GM18870 (cell line): ENCODE data around the gene CHST9.
"Not testable (repeated sequence)": the region's sequence is repeated elsewhere in the genome, so short reads cannot be mapped to it uniquely, and the experiment has no call there.

Experiments
- ATAC-seq: cut with Tn5 transposase; IDR thresholded peaks from one replicate; pipeline ENCODE4 v1.9.1; 2021; ENCODE audit warnings: moderate library complexity; ENCODE audit not compliant: unreplicated experiment

Gene CHST9

DNA sequence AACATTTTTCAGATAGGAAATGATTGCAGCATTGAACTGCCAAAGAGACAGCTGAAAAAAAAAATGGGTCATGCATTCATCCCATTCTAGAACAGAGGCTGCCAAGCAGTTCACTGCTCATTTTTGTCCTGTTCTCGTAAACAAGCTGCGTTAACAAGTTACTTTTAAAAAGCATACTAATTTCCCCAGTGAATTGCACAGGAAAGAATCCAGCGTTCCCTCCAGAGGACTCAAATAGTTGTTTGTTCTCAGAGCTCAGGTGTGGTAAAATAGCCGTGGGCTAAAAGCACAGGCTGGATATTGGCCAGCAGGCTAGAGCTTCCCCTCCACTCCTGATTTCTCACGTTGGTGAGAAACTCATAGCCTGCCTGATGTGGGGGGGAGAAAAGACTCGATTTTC lies 243.5 kb downstream of the CHST9 start:
- ATAC-seq, result no peak

DNA sequence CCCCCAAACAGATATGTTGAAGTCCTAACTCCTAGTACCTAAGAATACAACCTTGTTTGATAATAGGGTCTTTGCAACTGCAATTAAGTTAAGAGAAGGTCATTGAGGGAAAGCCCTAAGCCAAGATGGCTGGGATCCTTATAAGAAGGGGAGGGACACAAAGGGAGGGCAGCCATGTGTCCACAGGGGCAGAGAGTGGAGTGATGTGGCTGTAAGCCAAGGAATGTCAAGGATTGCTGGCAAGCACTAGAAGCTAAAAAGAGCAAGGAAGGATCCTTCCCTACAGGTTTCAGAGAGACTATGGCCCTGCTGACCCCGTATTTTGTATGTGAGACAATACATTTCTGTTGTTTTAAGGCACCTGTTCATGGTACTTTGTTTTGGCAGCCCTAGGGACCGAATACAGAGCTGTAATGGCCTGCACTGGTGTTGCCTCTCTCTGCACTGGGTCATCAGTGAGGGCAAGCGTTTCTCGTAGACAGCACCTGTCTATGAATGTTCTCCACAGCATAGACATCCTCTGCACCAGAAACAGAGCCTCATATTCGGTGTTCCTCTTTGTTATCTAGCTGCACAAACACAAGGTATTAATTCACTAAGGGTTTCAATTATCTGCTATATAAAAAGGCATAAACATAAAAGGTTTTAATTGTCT lies 244.2 kb downstream of the CHST9 start:
- no peak for ATAC-seq

DNA sequence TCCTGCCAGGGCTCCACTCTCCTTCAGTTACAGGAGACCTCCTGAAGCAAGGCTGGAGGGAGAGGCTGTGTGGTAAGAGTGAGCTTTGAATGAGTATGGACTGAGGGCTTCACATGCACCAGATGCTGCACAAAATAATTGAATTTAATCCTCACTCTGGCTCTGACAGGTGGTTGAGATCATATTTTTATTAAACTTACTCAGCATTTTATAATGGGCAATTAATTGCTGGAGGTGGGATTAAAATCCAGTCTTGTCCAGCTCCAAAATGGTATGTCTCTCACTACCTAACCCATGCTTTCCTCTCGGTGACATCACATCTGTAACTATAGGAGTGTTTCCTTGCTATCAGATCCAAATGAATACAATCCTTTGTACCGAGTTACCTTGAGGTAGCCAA lies 253.4 kb downstream of the CHST9 start:
- ATAC-seq, result no peak

DNA sequence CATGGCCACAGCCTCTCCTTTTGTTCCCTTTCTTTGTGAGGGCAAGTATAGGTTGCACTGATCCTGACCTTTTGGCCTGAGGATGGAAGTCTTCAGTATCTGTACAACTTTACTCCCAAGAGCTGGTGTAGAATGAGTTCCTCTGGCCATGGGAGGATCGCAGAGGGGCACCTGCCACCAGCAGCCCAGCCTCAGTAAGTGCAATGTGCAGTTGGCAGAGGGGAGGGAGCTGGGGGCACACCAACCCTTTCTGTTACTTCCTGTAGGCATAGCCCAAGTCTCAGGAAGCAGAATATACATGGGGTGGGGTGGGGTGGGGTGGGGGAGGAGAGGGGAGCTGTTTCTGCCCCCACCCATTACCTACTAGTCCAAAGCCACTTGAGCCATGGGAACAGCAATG lies 254.5 kb downstream of the CHST9 start:
- ATAC-seq, result no peak

DNA sequence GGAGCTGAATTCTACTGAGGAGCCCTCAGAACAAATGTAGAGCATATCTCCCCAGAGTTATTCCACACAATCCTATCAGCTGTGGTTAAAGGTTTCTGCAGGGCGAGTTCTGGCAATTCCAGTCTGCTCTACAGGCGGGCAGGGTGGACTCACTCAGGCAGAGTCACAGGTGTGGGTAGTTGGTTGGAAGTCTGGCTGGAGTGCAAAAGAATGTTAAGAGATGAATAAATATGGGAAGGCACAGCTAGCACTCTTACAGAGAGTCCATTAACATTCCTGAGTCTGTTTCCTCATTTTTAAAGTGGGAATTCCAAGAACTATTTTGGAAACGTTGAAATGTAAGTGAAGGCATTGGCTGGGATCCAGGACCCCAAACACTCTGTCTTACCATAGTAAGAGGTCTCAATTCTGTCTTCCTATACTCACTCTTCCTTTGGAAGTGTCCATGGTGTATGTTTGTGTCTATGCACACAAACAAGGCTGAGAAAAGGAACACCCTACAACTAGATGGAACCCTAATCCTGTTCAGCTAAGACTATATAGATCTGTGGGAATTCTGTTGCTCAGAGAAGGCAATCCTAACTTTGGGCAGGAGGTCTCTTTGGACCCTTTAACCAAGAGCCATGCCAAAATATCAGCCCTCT lies 256.3 kb downstream of the CHST9 start:
- no peak for ATAC-seq

DNA sequence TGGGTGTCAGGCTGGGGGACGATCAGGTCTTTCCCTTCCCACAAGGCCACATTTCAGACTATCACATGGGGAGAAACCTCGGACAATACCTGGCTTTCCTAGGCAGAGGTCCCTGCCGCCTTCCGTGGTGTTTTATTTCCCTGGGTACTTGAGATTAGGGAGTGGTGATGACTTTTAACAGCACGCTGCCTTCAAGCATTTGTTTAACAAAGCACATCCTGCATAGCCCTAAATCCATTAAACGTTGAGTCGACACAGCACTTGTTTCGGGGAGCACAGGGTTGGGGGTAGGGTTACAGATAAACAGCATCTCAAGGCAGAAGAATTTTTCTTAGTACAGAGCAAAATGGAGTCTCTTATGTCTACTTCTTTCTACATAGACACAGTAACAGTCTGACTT lies 257.3 kb downstream of the CHST9 start:
- not testable (repeated sequence) for ATAC-seq

DNA sequence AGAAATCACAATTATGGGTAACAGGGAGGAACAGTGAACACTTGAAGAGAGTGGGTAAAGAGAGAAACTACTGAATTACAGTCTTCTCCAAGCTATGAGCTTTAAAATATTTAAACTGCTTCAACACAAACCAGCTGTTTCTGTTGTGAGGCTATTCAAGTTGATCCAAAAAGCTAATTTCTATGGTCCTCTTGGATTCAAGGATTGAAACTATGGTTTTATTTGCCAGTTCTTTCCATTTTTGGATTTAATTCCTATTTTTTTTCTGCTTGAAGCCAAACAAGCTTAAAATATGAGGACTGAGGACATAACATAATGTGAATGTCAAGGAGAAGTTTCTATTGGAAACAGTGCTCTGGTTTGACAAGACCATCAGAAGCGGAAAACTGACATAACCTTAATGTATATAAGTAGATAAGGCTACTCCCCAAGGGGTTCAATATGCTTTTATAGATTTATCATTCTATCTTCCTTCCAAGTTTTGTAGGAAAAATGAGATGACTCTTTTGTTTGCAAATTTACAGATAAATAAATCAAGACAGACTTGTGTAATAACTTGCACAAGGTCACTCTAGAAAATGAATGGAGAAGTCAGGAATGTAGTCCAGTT lies 258.9 kb downstream of the CHST9 start:
- no peak for ATAC-seq

DNA sequence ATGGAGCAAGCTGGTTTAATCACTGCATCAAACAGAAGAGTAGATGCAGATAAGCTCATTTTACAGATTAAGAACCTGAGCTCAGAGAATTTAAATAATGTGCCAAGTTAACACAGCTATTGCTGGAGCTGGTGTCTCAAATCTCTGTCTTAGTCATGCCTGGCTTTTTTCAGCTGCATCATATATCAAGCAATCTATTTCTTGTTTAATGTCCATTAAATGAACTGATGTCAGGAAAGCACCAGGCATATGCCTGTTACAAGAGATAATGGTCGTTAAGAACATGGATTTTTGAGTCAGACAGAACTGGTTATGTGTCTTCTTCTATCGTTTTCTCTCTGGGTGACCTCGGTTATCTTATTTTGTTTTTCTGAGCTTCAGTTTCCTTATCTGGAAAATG lies 259.8 kb downstream of the CHST9 start:
- ATAC-seq, result no peak

DNA sequence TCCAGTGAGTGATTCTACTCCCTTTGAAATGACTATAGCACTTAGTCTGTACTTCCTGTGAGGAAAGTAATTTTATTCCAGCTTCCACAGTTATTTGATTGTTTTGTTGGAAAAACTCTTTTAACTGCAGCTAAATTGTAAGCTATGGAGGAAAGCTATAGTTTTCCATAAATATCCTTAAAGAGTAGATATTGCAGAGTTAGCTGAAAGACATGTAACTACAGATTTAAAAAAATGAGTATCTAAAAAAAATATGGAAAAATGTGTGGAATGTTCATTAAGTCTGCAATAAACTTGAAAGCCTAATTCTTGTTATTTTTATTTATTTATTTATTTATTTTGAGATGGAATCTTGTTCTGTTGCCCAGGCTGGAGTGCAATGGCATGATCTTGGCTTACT lies 262.8 kb downstream of the CHST9 start:
- no peak for ATAC-seq

DNA sequence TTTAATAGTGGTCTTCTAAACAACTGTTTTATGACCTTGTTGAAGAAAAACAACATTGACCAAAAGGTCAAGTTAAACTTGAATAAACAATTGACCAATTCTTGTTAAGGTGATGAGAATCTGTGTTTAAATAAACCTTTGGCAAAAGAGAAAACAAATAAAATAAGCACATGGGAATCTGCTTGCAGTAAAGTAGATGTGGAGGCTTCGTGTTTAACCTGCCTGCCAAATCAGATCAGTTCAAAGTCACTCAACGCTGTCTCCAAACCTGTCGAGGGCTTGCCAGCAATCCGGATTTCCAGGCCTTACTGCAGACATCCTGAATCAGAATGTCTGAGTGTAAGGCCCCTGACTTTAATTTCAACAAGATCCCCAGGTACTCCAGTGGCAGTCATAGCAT lies 264.5 kb downstream of the CHST9 start:
- no peak for ATAC-seq

DNA sequence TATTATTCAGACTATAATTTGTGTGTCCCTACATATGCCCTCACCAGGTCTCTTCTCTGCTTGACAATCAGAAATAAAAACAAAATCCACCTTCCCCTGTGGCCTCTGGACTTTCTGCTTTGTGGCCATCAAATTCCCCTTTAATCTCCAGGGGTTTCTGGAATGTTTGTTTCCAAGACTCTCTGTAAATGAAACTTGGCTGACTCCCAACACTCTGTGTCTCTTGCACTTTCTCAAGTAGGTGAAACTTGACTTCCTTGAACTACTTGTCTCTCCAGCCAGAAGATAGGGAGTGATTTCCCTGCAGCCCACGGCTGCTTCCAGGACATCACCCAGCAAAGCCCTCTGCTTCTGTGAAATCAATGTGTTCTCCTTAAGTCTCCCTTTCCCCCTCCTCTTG lies 265.5 kb downstream of the CHST9 start:
- ATAC-seq, result no peak

DNA sequence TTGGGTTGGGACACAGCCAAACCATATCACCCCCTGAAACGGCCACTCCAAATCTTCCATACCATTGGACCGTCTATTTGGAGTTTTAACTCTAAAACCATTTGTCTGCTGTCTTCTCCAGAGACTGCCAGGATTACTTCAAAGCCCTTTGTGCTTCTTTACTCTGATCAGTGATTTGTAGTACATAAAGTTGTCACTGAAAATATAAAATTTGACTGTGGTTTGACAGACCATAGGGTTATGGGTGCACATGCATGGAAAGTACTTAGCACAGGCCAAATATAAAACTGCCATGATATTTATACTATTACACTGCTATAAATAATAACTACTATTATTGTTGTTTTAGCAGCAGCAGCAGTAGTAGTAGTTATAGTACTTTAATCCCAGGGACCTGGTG lies 265.9 kb downstream of the CHST9 start:
- ATAC-seq, result no peak

DNA sequence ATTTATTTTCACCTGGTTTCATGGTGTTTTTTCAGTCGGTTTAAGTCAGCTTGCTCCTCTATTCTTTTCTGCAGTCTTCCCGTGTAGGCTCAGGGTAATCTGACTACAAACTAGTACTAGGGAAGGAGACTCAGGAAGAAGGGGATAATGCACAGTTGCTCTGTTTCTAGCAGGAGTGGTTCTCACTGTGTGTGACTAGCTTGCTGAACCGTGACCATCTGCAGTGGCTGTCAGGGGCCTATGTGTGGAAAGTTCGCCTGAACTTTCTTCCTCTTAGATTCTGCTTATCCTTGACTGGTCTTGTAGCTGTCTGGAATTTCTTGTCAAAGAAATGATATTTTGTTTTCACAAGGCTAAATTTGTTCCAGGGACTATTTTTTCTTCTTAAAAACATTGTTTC lies 273.3 kb downstream of the CHST9 start:
- ATAC-seq, result no peak

DNA sequence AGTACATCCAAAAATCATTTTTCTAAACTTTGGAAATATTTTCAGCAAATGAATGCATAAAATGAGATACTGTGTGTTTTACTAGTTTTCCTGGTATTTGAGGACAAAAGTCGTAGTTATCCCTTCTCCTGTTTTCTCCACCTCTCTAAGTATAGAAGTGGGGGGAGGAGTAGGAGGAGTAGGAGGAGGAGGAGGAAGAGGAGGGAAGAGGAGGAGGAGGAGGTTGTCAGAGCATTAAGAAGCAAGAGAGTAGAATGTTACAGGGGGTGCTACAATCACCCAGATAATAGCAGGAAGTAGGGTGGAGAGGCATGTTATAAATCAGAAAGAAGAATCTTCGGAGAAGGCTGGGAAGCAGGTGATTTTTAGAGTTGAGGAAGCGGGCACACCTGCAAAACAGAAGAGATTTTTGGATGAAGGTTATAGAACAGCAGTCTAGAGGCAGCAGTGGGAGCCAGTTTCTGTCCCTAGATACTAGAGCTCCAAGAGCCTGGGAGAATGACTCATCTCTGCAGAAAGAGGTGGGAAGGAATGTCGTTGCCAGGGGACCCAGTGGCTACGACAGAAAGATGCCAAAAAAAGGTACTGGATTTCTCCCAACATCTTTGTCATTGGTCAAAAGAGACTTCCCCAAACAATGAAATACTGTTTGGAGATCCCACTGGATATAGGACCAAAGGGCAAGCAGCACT lies 275.4 kb downstream of the CHST9 start:
- ATAC-seq, result no peak

DNA sequence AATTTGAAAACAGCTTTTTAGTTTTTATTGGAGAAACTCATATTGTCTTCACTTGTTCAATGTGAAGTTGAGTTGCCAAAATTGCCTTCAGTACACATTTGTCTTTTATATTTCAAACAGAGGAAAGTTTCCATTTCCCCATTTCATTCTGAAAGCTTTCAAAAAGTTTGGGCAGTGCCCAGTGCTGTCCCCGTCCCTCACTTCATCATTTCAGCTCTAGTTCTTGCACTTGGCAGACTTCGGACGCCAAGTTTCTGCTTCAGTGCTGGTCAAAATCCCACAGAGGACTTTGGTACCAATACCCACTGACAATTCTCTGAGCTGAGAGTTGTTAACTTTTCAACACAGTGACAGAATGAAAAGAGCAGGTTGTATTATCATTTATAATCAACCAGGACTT lies 276.2 kb downstream of the CHST9 start:
- no peak for ATAC-seq

DNA sequence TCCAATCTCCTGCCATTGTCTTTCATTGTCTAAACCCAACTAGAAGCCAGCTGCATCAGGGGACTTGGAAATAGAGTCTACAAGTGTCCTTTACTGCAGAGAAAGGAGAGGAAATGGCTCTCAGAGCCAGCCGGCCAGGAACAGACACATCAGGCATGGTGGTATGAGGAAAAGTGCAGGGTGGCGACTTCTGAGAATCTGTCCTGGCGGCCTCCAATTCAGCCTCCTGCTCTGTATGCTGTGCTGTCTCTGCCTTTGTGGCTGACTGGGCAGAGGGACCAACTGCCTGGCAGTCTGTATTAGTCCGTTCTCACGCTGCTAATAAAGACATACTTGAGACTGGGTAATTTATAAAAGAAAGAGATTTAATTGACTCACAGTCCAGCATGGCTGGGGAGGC lies 282.8 kb downstream of the CHST9 start:
- no peak for ATAC-seq

DNA sequence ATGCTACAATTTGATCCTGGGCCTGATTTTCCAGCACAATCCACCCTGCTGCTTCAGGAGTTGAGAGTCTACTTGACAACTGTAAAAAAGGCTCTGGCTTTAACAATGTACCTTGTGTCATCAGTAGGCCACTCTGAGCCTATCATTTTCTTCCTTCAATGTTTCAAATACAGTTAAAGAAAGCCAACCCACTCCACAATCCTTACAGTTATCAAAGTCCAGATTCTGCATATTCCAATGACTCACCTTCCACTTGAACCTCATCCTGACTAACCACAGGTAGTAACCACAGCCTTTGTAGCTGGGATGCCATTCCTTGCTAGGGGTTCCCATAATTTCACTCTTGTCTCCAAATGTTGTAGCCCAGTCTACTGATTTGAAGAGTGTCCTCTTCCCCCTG lies 284.1 kb downstream of the CHST9 start:
- no peak for ATAC-seq

DNA sequence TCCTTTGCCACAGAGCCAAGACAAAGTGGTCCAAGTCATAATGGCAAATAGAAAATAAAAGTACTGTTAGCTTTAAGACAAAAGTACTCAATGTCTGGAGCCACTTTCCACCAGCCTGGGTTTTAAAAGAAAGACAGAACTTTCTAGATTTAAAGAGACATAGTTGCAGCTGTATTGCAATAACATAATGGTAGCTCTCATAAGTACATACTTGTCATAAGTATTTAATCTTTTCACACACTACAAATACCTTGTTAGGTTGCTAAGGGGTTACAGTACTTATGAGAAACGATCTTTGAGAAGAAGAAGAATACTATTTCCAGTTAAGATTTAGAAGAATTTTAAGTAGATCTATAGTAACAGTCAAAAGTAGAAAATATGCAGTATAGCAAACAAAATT lies 290.7 kb downstream of the CHST9 start:
- no peak for ATAC-seq

DNA sequence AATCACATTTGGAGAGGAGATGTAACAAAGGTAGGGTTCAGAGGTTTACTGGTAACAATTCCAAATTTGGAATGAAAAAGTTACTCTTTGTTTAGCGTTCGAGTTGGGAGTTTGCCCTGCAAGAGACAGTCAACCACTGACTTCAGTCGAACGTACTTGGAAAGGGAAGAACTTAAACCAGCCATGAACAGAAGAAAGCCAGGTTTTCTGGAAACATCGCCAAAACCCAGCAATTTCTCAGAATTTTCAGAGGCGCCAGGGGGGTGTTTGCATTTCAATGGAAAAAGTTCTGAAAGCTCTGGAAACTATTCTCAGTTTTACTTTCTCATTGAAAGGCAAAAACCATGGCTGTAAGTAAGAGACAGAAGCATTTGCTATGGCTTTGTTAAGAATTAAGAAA lies 291.1 kb downstream of the CHST9 start:
- no peak for ATAC-seq

DNA sequence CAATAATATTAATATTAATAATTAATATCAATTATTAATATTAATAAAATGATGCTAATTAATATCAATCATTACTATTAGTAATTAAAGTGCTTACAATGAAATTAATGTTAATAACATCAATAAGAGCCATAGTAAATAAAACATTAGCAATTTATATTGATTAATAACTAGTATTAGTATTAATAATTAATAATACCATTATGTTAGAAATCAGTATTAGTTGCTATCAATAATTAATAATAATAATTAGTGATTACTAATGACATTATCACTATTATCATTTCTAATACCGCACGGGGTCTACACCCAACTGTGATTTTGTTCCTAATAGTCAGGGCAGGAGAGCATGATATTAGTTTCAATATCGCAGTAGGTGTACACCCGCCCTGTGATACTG lies 296.8 kb downstream of the CHST9 start:
- ATAC-seq, result no peak

DNA sequence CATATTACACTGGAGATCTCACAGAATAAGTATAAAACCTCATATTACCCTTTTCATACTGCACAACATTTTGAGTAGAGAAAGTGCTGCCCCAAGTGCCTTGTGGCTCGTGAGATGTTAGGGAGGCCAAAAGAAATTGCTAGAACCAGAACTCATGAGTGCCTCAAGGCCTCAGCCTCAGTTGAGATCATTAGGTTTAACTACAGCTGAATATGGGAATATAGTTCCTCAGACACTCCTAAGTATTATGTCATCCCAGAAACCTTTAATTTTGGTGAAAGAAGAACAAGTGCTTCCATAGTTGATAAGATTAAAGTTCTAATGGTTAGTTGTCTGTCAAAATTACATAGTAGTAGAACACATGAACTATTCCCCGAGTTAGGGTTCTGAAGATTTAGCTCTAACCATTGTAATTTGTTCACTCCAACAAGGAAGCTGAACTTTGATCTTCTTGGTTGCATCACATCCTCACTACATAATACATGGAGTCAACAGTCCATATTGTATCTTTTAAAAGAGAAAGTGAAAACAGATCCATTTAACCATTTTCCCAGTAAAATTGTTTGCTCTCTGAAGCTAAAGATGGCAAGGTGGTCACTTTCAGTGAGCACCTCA lies 310.0 kb downstream of the CHST9 start:
- ATAC-seq, result no peak

DNA sequence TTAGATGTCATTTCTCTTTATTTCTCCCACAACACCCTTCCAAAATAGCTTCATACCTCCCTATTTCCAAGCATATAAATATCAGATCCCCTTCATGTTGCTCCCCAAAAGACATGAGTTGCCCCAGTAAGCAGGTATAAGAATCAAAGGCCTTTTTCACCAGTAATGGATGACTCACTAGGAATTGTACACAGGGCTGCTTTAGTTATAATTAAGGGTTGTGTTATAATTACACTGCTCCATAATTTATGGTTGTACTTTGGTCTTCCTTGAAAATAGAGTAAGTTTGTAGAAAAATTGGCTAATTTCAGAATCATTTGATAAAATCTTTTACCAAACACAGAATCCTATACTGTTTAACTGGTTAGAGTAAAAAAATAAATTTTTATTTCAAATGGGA lies 310.8 kb downstream of the CHST9 start:
- no peak for ATAC-seq
